ENCODE data around the gene CNTNAP2.

CNTNAP2 gene

GRCh38 chr7:146397141-146397540, 280.5 kb downstream of the CNTNAP2 start:
- H3K4me3 ChIP-seq (ENCODE audit: low read depth, low read length), result no peak overlapping the region
- no peak for DNase-seq (ENCODE audit: low read depth)

GRCh38 chr7:146401939-146402338, 285.3 kb downstream of the CNTNAP2 start:
- H3K4me3 ChIP-seq (ENCODE audit: low read depth, low read length), result no peak overlapping the region
- DNase-seq (ENCODE audit: low read depth), result no peak

- no peak for DNase-seq (ENCODE audit: low read depth)
- H3K4me3 ChIP-seq (ENCODE audit: low read depth, low read length), result no peak overlapping the region
Observed at GRCh38 chr7:146405737-146406136, 289.1 kb downstream of the CNTNAP2 start.

GRCh38 chr7:146411975-146412374, 295.4 kb downstream of the CNTNAP2 start:
- no peak overlapping the region for H3K4me3 ChIP-seq (ENCODE audit: low read depth, low read length)
- DNase-seq (ENCODE audit: low read depth), result no peak

GRCh38 chr7:146412781-146413180, 296.2 kb downstream of the CNTNAP2 start:
- no peak overlapping the region for H3K4me3 ChIP-seq (ENCODE audit: low read depth, low read length)
- no peak for DNase-seq (ENCODE audit: low read depth)

- H3K4me3 ChIP-seq (ENCODE audit: low read depth, low read length), result no peak overlapping the region
- DNase-seq (ENCODE audit: low read depth), result no peak
Observed at GRCh38 chr7:146414373-146414772, 297.8 kb downstream of the CNTNAP2 start.

- no peak for DNase-seq (ENCODE audit: low read depth)
- no peak overlapping the region for H3K4me3 ChIP-seq (ENCODE audit: low read depth, low read length)
Observed at GRCh38 chr7:146414937-146415336, 298.3 kb downstream of the CNTNAP2 start.

- H3K4me3 ChIP-seq (ENCODE audit: low read depth, low read length), result no peak overlapping the region
- DNase-seq (ENCODE audit: low read depth), result no peak
Observed at GRCh38 chr7:146417176-146417575, 300.6 kb downstream of the CNTNAP2 start.

GRCh38 chr7:146423446-146423845, 306.8 kb downstream of the CNTNAP2 start:
- H3K4me3 ChIP-seq (ENCODE audit: low read depth, low read length), result no peak overlapping the region
- no peak for DNase-seq (ENCODE audit: low read depth)

- H3K4me3 ChIP-seq (ENCODE audit: low read depth, low read length), result no peak overlapping the region
- no peak for DNase-seq (ENCODE audit: low read depth)
Observed at GRCh38 chr7:146424084-146424483, 307.5 kb downstream of the CNTNAP2 start.

- no peak for DNase-seq (ENCODE audit: low read depth)
- H3K4me3 ChIP-seq (ENCODE audit: low read depth, low read length), result no peak overlapping the region
Observed at GRCh38 chr7:146433501-146433900, 316.9 kb downstream of the CNTNAP2 start.

GRCh38 chr7:146443102-146443501, 326.5 kb downstream of the CNTNAP2 start:
- no peak overlapping the region for H3K4me3 ChIP-seq (ENCODE audit: low read depth, low read length)
- no peak for DNase-seq (ENCODE audit: low read depth)

GRCh38 chr7:146449625-146450024, 333.0 kb downstream of the CNTNAP2 start:
- no peak for DNase-seq (ENCODE audit: low read depth)
- H3K4me3 ChIP-seq (ENCODE audit: low read depth, low read length), result no peak overlapping the region

- no peak for DNase-seq (ENCODE audit: low read depth)
- H3K4me3 ChIP-seq (ENCODE audit: low read depth, low read length), result no peak overlapping the region
Observed at GRCh38 chr7:146455091-146455655, 338.6 kb downstream of the CNTNAP2 start.

- no peak overlapping the region for H3K4me3 ChIP-seq (ENCODE audit: low read depth, low read length)
- no peak for DNase-seq (ENCODE audit: low read depth)
Observed at GRCh38 chr7:146479040-146479439, 362.4 kb downstream of the CNTNAP2 start.

GRCh38 chr7:146486519-146486918, 369.9 kb downstream of the CNTNAP2 start:
- H3K4me3 ChIP-seq (ENCODE audit: low read depth, low read length), result no peak overlapping the region
- DNase-seq (ENCODE audit: low read depth), result no peak

- no peak for DNase-seq (ENCODE audit: low read depth)
- no peak overlapping the region for H3K4me3 ChIP-seq (ENCODE audit: low read depth, low read length)
Observed at GRCh38 chr7:146492017-146492416, 375.4 kb downstream of the CNTNAP2 start.

GRCh38 chr7:146494952-146495596, 378.5 kb downstream of the CNTNAP2 start:
- no peak for DNase-seq (ENCODE audit: low read depth)
- H3K4me3 ChIP-seq (ENCODE audit: low read depth, low read length), result no peak overlapping the region

GRCh38 chr7:146496657-146497056, 380.1 kb downstream of the CNTNAP2 start:
- DNase-seq (ENCODE audit: low read depth), result no peak
- no peak overlapping the region for H3K4me3 ChIP-seq (ENCODE audit: low read depth, low read length)

GRCh38 chr7:146499970-146500369, 383.4 kb downstream of the CNTNAP2 start:
- no peak overlapping the region for H3K4me3 ChIP-seq (ENCODE audit: low read depth, low read length)
- DNase-seq (ENCODE audit: low read depth), result no peak

- no peak for DNase-seq (ENCODE audit: low read depth)
Observed at GRCh38 chr7:146503844-146504243, 387.2 kb downstream of the CNTNAP2 start.

More at GRCh38 chr7:146503844-146504243, 387.2 kb downstream of the CNTNAP2 start:
- H3K4me3 ChIP-seq (ENCODE audit: low read depth, low read length), result no peak overlapping the region

Data from skeletal muscle cell (primary cell).